ENCODE results near the gene RALGAPA2. TPM values are rescaled to one million over a fixed set of nuclear protein-coding genes. Genes with fewer than 3 reads are reported as not detected.

The RALGAPA2 gene
- total and polyA plus RNA-seq, 7 donors, result 8.4 to 23.2 (median 18.5) TPM

DNA sequence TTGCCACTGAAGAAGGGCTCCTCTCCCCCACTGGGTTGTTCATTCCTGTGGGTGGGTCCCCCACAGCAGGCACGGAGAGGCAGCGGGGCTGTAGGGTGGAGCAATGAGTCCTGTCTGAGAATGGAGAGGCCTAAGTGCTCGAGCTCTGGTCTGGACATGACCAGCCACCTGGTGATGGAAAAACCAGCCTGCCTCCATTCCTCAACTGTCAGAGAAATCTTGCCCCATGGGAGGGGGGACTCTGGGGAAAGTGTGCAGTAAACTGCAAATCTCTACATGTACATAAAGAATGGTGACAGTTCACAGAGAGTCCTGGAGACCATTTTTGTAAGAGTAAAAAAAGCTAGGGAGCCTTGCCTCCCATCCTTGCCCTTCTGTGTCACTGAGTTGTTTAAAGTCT, 310.5 kb downstream of the RALGAPA2 start:
- intact Hi-C loops (cut with DNase I), result no loop called here
- TF ChIP-seq POLR2A (IDR thresholded peaks at IDR 0.05) (no peak), POLR2AphosphoS5 (IDR thresholded peaks at IDR 0.05) (no peak), EP300 (IDR thresholded peaks at IDR 0.05) (no peak)
- TF ChIP-seq, protein P1, sequence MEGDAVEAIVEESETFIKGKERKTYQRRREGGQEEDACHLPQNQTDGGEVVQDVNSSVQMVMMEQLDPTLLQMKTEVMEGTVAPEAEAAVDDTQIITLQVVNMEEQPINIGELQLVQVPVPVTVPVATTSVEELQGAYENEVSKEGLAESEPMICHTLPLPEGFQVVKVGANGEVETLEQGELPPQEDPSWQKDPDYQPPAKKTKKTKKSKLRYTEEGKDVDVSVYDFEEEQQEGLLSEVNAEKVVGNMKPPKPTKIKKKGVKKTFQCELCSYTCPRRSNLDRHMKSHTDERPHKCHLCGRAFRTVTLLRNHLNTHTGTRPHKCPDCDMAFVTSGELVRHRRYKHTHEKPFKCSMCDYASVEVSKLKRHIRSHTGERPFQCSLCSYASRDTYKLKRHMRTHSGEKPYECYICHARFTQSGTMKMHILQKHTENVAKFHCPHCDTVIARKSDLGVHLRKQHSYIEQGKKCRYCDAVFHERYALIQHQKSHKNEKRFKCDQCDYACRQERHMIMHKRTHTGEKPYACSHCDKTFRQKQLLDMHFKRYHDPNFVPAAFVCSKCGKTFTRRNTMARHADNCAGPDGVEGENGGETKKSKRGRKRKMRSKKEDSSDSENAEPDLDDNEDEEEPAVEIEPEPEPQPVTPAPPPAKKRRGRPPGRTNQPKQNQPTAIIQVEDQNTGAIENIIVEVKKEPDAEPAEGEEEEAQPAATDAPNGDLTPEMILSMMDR (IDR thresholded peaks at IDR 0.05), result no peak
- Histone ChIP-seq H3K9me3 (no peaks in the 10 kb centered on the region), H3K27ac (no peak overlapping the region), H3K4me1 (no peaks in the 10 kb centered on the region), H3K4me3 (no peak overlapping the region), H3K27me3 (no peaks in the 10 kb centered on the region), H3K36me3 (no peaks in the 10 kb centered on the region)
- 90 to 96% methylated on average over 3 of the region's 3 CpGs for WGBS, 2 donors
- DNase-seq, result no peak

DNA sequence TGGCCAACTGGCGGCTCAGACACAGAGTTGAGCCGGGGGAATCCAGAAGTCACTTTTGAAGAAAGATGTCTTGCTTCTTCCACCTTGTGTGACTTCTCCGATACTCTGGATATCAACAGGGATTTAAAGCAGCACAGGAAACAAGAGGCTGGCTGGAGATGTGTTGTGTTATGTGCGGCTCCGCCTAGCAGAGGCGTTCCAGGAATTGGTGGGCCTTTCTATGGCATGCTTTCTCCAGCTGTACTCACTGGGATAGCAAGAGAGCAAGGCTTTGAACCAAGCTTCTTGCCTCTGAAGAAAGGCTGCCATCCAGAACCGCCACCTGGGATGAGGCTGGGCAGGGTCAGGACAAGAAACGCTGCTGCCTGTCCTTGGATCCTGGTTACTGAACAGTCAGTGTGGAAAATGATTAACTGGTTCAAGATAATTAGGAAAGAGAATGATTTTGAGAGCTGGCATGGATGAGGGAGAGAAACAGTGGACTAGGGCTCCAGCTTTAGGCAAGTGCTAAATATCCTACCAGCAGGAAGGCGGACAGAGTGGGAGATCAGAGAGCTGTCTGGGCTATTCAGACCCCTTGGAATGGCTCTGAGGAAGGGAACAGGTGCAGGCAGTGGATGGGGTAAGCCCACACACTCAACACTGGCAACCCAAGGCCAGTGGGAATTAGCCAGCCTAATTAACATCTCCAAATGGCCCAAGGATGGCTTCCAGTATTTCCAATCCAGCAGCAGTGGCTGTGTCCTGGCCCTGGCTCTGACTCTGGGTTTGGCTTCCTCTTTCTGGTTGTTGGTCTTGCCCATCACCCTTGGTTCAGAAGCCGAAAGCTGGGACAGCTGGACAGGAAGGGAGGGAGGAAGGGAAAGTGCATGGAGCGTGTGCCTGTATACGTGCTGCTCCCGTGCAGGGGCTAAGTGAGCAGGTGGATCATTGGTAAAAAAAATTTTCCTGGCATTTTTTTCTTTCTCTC, 312.6 kb downstream of the RALGAPA2 start:
- H3K4me3 ChIP-seq, result no peak overlapping the region
- no peak overlapping the region for H3K27ac ChIP-seq
- no peaks in the 10 kb centered on the region for H3K36me3 ChIP-seq
- H3K9me3 ChIP-seq, result no peaks in the 10 kb centered on the region
- TF ChIP-seq POLR2AphosphoS5 (IDR thresholded peaks at IDR 0.05), result no peak
- no peak for TF ChIP-seq EP300 (IDR thresholded peaks at IDR 0.05)
- TF ChIP-seq, protein P1 (IDR thresholded peaks at IDR 0.05), result no peak
- TF ChIP-seq POLR2A (IDR thresholded peaks at IDR 0.05), result no peak
- WGBS, 2 donors, result 82 to 88% methylated on average over 13 of the region's 13 CpGs
- no peaks in the 10 kb centered on the region for H3K4me1 ChIP-seq
- intact Hi-C loops (cut with DNase I), result no loop called here
- no peak for DNase-seq
- H3K27me3 ChIP-seq, result no peaks in the 10 kb centered on the region

DNA sequence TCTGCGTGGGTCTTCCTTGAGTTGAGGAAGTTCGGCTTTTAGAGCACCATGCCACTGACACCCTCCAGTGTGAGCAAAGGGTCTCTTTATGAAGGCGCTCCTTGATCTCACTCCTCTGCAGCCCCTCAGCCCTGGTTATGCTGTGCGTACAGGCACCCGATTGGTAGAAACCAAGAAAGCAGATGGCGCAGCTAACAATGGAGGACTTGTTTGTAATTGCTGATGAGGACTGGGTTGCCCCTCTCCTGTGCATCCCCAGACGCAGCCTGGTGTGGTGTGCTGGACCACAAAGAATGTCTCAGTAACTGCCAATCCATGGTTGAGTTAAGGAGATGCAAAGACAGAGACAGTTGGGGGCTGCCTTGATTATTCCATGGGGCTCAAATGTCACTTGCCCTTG, 314.3 kb downstream of the RALGAPA2 start:
- 95 to 97% methylated on average over 7 of the region's 7 CpGs for WGBS, 2 donors
- Histone ChIP-seq H3K27ac (no peak overlapping the region), H3K36me3 (no peaks in the 10 kb centered on the region), H3K4me1 (no peaks in the 10 kb centered on the region), H3K27me3 (no peaks in the 10 kb centered on the region), H3K9me3 (no peaks in the 10 kb centered on the region), H3K4me3 (no peak overlapping the region)
- TF ChIP-seq POLR2A (IDR thresholded peaks at IDR 0.05) (no peak), POLR2AphosphoS5 (IDR thresholded peaks at IDR 0.05) (no peak), EP300 (IDR thresholded peaks at IDR 0.05) (no peak)
- TF ChIP-seq, protein P1 (IDR thresholded peaks at IDR 0.05), result no peak
- DNase-seq, result no peak
- intact Hi-C loops (cut with DNase I), result no loop called here

DNA sequence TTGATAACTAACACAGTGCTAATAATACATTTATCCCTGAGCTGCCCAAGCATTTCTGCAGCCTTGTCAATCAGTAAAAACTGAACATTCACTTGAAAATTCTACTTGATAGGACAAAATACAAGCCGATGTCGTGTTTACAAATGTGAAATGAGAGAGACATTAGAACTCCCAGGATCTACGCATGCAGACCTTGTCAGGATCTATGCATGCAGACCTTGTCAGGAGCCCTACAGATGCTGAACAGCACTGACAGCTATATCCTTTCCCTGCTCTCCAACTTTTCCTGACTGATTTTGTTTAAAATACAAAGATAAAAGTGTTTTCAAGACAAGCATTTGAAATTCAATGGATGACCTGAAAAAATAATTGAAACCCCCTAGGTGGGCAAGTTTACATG, 315.6 kb downstream of the RALGAPA2 start:
- H3K4me3 ChIP-seq, result no peak overlapping the region
- H3K4me1 ChIP-seq, result no peaks in the 10 kb centered on the region
- peaks cover 0 to 10% (median 0%) of the 10 kb centered on the region in 4 donors for H3K36me3 ChIP-seq
- no peaks in the 10 kb centered on the region for H3K9me3 ChIP-seq
- H3K27ac ChIP-seq, result no peak overlapping the region
- DNase-seq, result no peak
- WGBS, 2 donors, result 94 to 97% methylated on average over 3 of the region's 3 CpGs
- TF ChIP-seq EP300 (IDR thresholded peaks at IDR 0.05), result no peak
- TF ChIP-seq POLR2A (IDR thresholded peaks at IDR 0.05), result no peak
- TF ChIP-seq POLR2AphosphoS5 (IDR thresholded peaks at IDR 0.05), result no peak
- TF ChIP-seq, protein P1 (IDR thresholded peaks at IDR 0.05), result no peak
- H3K27me3 ChIP-seq, result no peaks in the 10 kb centered on the region
- intact Hi-C loops (cut with DNase I), result no loop called here
